ENCODE results near the gene PAM. TPM values are rescaled to one million over a fixed set of nuclear protein-coding genes. Genes with fewer than 3 reads are reported as not detected.
A peak's percentile ranks its signal among the peaks of the same experiment; 100 is the strongest.

The PAM gene
- total and polyA plus RNA-seq, 8 donors: 27.4 to 322 (median 93.9) TPM

DNA sequence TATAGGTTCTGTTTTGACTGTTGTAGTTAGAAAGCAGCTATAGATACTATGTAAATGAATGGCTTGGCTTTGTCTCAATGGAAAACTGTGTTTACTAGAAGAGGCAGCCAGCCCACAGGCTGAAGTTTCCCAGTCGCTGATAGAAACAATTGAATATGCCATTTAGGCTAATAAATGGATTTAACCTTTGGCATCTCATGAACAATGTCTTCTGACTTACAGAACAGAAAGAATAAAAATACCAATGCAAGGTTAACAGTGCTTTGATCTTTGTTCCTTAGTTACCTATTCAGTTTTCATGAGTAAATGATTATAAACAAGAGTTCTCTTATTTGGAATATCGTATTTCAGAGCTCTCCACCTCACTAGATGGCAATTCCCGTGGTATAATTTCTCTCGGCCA lies 120.6 kb downstream of the PAM start:
- intact Hi-C loops (cut with DNase I; ENCODE audit: low total_unique reads): no loop called here
- peaks cover 0 to 9% (median 5%) of the 10 kb centered on the region in 4 donors for H3K4me1 ChIP-seq
- no peak overlapping the region for H3K4me3 ChIP-seq
- H3K9me3 ChIP-seq: no peaks in the 10 kb centered on the region
- peak in 1 of 2 donors; percentile 38 for DNase-seq
- TF ChIP-seq, protein P1, sequence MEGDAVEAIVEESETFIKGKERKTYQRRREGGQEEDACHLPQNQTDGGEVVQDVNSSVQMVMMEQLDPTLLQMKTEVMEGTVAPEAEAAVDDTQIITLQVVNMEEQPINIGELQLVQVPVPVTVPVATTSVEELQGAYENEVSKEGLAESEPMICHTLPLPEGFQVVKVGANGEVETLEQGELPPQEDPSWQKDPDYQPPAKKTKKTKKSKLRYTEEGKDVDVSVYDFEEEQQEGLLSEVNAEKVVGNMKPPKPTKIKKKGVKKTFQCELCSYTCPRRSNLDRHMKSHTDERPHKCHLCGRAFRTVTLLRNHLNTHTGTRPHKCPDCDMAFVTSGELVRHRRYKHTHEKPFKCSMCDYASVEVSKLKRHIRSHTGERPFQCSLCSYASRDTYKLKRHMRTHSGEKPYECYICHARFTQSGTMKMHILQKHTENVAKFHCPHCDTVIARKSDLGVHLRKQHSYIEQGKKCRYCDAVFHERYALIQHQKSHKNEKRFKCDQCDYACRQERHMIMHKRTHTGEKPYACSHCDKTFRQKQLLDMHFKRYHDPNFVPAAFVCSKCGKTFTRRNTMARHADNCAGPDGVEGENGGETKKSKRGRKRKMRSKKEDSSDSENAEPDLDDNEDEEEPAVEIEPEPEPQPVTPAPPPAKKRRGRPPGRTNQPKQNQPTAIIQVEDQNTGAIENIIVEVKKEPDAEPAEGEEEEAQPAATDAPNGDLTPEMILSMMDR (IDR thresholded peaks at IDR 0.05): no peak
- no peak for TF ChIP-seq EP300 (IDR thresholded peaks at IDR 0.05)
- TF ChIP-seq POLR2AphosphoS5 (IDR thresholded peaks at IDR 0.05): no peak
- TF ChIP-seq POLR2A (IDR thresholded peaks at IDR 0.05): no peak
- no peaks in the 10 kb centered on the region for H3K27me3 ChIP-seq
- WGBS, 5 donors: 43 to 61% (median 55%) methylated on average over 4 of the region's 4 CpGs
- no peak overlapping the region for H3K27ac ChIP-seq
- H3K36me3 ChIP-seq: peaks cover 0 to 3% (median 2%) of the 10 kb centered on the region in 4 donors

DNA sequence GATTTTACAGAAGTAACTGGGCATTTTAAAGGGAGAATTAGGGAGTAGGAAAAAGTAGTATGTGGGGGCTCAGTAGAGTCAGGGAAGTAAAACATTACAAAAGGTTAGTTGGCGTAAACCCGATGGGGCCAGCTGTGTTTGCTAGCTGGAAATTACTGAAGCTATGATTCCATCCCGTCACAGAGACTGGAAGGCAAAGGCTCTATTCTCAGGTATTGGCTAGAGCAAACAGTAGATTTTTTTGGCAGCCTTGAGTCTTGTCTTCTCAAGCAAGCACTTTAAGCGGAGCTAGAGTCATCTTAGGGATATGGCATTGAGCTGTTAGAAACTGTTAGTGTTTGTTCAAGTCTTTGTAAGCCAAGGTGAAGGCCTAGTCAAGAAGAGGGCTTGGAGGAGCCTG lies 121.5 kb downstream of the PAM start:
- DNase-seq: peak in 1 of 2 donors; percentile 27
- no peaks in the 10 kb centered on the region for H3K27me3 ChIP-seq
- TF ChIP-seq EP300 (IDR thresholded peaks at IDR 0.05) (no peak), POLR2AphosphoS5 (IDR thresholded peaks at IDR 0.05) (no peak), POLR2A (IDR thresholded peaks at IDR 0.05) (no peak)
- TF ChIP-seq, protein P1 (IDR thresholded peaks at IDR 0.05): no peak
- H3K4me3 ChIP-seq: no peak overlapping the region
- H3K27ac ChIP-seq: no peak overlapping the region
- intact Hi-C loops (cut with DNase I; ENCODE audit: low total_unique reads): no loop called here
- 73 to 78% (median 74%) methylated on average over 4 of the region's 4 CpGs for WGBS, 5 donors
- peaks cover 0 to 9% (median 5%) of the 10 kb centered on the region in 4 donors for H3K4me1 ChIP-seq
- H3K36me3 ChIP-seq: peaks cover 0 to 3% (median 2%) of the 10 kb centered on the region in 4 donors
- no peaks in the 10 kb centered on the region for H3K9me3 ChIP-seq

DNA sequence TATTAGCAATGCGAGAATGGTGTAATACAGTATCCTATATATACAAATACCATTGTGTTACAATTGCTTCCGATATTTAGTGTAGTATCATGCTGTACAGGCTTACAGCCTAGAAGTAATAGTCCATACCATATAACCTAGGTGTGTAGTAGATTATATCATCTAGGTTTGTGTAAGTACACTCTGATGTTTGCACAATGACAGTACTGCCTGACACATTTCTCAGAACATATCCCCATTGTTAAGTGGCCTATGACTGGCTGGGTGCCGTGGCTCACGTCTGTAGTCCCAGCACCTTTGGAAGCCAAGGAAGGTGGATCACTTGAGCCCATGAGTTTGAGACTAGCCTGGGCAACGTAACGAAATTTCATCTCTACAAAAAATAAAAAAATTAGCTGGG lies 124.6 kb downstream of the PAM start:
- intact Hi-C loops (cut with DNase I; ENCODE audit: low total_unique reads): no loop called here
- Histone ChIP-seq H3K4me1 (peaks cover 0 to 9% (median 5%) of the 10 kb centered on the region in 4 donors), H3K27me3 (no peaks in the 10 kb centered on the region), H3K36me3 (peaks cover 0 to 3% (median 0%) of the 10 kb centered on the region in 4 donors), H3K9me3 (no peaks in the 10 kb centered on the region), H3K27ac (no peak overlapping the region), H3K4me3 (no peak overlapping the region)
- DNase-seq: no peak
- TF ChIP-seq POLR2A (IDR thresholded peaks at IDR 0.05) (no peak), EP300 (IDR thresholded peaks at IDR 0.05) (no peak)
- WGBS, 5 donors: 80 to 97% (median 94%) methylated on average over 6 of the region's 6 CpGs

DNA sequence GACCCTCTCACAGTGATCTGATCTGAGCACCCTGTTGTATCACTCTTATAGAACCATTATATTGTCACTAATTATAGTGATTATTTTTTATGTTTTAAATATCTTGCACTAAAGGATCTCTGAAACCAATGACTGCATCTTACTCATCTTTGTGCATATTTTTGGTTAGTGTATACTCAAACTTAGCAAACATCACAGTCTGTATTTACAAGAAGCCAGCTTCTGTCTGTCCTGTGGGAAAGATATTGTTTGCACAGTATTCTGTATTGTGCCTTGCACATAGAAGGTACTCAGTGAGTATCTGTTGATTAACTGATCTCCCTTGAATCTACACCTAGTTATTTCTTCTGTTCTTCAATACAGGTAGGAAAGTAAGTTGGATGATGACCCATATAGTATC lies 131.5 kb downstream of the PAM start:
- Histone ChIP-seq H3K27me3 (no peaks in the 10 kb centered on the region), H3K4me1 (peaks cover 0 to 5% (median 0%) of the 10 kb centered on the region in 4 donors), H3K4me3 (no peak overlapping the region), H3K27ac (no peak overlapping the region), H3K9me3 (no peaks in the 10 kb centered on the region), H3K36me3 (no peaks in the 10 kb centered on the region)
- TF ChIP-seq POLR2AphosphoS5 (IDR thresholded peaks at IDR 0.05): no peak
- TF ChIP-seq EP300 (IDR thresholded peaks at IDR 0.05): no peak
- TF ChIP-seq, protein P1 (IDR thresholded peaks at IDR 0.05): no peak
- TF ChIP-seq POLR2A (IDR thresholded peaks at IDR 0.05): no peak
- no peak for DNase-seq
- intact Hi-C loops (cut with DNase I; ENCODE audit: low total_unique reads): no loop called here

DNA sequence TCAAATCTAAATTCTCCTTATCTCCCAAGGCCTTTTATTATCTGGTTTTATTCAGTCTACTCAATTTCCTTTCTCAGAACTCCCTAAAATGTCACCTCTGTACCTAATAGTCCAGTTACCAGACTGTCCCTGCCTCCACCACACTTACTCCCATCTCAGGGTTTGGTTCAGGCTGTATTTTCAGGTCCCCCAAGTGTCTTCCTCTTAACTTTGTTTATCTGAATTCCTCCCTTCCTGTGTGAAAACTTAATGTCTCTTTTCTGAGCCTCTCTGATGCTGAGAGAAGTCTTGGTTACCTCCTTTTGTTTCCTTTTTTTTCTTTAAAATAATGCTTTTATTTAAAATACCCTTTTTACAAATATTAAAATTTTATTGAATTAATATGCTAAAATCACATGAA lies 133.4 kb downstream of the PAM start:
- TF ChIP-seq EP300 (IDR thresholded peaks at IDR 0.05) (no peak), POLR2A (IDR thresholded peaks at IDR 0.05) (no peak), POLR2AphosphoS5 (IDR thresholded peaks at IDR 0.05) (no peak)
- Histone ChIP-seq H3K27me3 (no peaks in the 10 kb centered on the region), H3K9me3 (no peaks in the 10 kb centered on the region), H3K4me3 (no peak overlapping the region), H3K36me3 (no peaks in the 10 kb centered on the region), H3K4me1 (peaks cover 0 to 5% (median 0%) of the 10 kb centered on the region in 4 donors), H3K27ac (no peak overlapping the region)
- intact Hi-C loops (cut with DNase I; ENCODE audit: low total_unique reads): no loop called here
- no peak for DNase-seq
